Esophagus muscularis mucosa (tissue), 4 donors: ENCODE results near the gene CAPS. TPM values are rescaled to one million over a fixed set of nuclear protein-coding genes. Genes with fewer than 3 reads are reported as not detected.

ENCODE experiments used
- DNase-seq: peaks from one replicate; pipeline ENCODE4 v3.0.0-alpha.2; 2017; ENCODE audit errors: extremely low spot score
- H3K27ac ChIP-seq, 4 donors: fragments of 200-600 bp; sonication (generic); replicated peaks in 1 of 4; 1 replicate in 3 of 4; 2 replicates in 1 of 4; pipeline ENCODE4 v1.5.1; 2016 to 2019; ENCODE audit warnings: mild to moderate bottlenecking in 1 of 4
- H3K27me3 ChIP-seq, 4 donors: fragments of 200-600 bp; sonication (generic); one replicate each; pipeline versions ENCODE4 v1.5.1 to v1.6.0; 2016 to 2019
- H3K36me3 ChIP-seq, 4 donors: fragments of 200-600 bp; sonication (generic); one replicate each; pipeline ENCODE4 v1.5.1; 2016 to 2019
- H3K4me1 ChIP-seq, 4 donors: fragments of 200-600 bp; sonication (generic); one replicate each; pipeline ENCODE4 v1.5.1; 2016 to 2019
- H3K4me3 ChIP-seq, 4 donors: fragments of 200-600 bp; sonication (generic); 1 replicate in 2 of 4; 2 replicates in 2 of 4; pipeline ENCODE4 v1.5.1; 2016 to 2019; ENCODE audit warnings: mild to moderate bottlenecking in 4 of 4, moderate library complexity in 1 of 4
- H3K9me3 ChIP-seq, 4 donors: fragments of 200-600 bp; sonication (generic); 1 replicate in 3 of 4; 2 replicates in 1 of 4; pipeline ENCODE4 v1.5.1; 2016 to 2019
- CTCF ChIP-seq, 3 experiments: fragments of 200-600 bp in 2 of 3; fragments of 450-650 bp in 1 of 3; sonication (generic) in 2 of 3; IDR thresholded peaks; one replicate each; pipeline ENCODE4 v1.5.1; 2017 to 2019; ENCODE audit warnings: antibody characterized with exemption in 3 of 3, mild to moderate bottlenecking in 2 of 3, moderate library complexity in 1 of 3
- EP300 ChIP-seq: sonication (generic); formaldehyde crosslinking; IDR thresholded peaks from one replicate; pipeline ENCODE4 v1.6.1; 2017; ENCODE audit warnings: antibody characterized with exemption
- POLR2A ChIP-seq: fragments of 450-650 bp; IDR thresholded peaks from one replicate; pipeline ENCODE4 v1.6.1; 2017; ENCODE audit warnings: antibody characterized with exemption, moderate library complexity, mild to moderate bottlenecking, low read depth
- POLR2AphosphoS5 ChIP-seq, 2 donors: sonication (generic); formaldehyde crosslinking; IDR thresholded peaks; one replicate each; pipeline ENCODE4 v1.6.1; 2017; ENCODE audit warnings: antibody characterized with exemption in 2 of 2
- WGBS: methylation state at CpG from one replicate; pipeline ENCODE4 v1.1.5; 2018; 5-methylcytosine and 5-hydroxymethylcytosine counted together
- intact Hi-C: fragments of 100-400 bp; cut with DNase I; formaldehyde crosslinking; loops from one replicate; pipeline ENCODE4 v1.15.1; 2023
- total RNA-seq, 4 donors: library from RNA; depleted of rRNA; stranded (reverse); fragments of >200 nt; gene quantifications; one replicate each; pipeline versions ENCODE4 v1.1.0 to v1.2.1, GENCODE V29; 2016

The CAPS gene
- total RNA-seq, 4 donors from 2014 or later = 5.5 to 16.1 (median 15.2) TPM

DNA sequence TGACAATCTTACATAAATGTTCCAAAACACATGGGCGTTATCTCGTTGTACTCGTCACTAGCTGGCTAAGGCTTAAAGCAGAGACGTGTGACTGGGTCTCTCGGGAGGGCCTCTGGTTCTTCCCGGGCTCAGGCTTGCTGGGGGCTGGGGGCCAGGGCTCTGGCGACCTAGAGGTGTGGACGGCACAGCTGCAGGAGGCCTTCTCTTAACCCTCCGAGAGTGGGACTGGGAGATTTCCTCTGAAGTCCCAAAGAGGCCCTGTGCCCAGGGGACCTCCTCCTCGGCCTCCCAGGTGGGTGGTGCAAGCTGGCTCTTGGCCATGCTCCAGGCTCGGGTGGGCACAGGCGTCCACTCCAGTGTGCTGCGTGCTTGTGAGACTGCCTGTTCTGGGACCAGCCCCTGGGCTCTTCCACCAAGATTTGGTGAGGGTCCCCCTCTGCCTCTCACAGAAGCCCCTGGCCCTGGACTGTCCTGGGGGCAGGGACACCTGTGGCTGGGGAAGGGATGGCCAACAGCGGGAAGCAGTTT, 2.2 kb downstream of the CAPS start:
- TF ChIP-seq EP300 (no peak), POLR2A (no peak), POLR2AphosphoS5 (IDR thresholded peaks at IDR 0.05) (no peak), CTCF (IDR thresholded peaks at IDR 0.05) (no peak)
- Histone ChIP-seq H3K27ac (peak overlapping the region in 1 of 4 donors; percentile 27), H3K4me3 (no peak overlapping the region), H3K27me3 (no peaks in the 10 kb centered on the region), H3K9me3 (no peaks in the 10 kb centered on the region), H3K4me1 (peaks cover 29 to 30% (median 29%) of the 10 kb centered on the region in 4 donors), H3K36me3 (peaks cover 46 to 79% (median 70%) of the 10 kb centered on the region in 4 donors)
- DNase-seq = no peak
- intact Hi-C loops = no loop called here
- WGBS = 71% methylated on average over 10 of the region's 14 CpGs

DNA sequence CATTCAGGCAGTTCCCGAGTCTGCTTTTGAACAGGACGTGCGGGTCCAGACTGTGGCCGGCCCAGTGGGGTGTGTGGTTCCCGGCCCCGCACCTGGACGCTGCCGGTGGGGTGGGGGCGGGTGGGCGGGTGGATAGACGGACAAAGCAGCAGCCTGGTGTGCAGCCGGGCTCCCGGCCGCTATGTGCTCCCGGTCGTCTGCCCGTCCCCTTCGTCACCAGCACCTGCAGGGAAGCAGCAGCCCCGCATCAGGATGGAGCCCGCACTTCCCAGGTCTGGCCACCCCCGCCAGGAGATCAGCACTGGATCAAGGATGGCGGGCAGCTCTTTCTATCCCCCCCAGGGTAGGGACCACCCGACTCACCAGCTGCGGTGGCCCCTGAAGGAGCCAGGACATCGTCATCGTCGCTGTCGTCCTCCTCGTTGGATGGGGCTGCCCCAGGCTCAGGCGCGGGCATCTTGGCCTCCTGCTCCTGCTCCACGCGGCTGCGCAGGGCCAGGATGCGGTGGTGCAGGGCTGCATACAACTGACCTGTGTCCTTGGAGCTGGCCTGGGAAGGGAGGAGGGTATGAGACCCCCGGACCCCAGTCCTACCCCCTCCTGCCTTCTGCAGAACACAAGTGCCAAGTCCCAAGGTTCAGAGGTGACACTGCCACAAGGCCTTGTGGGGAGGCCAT, 3.5 kb downstream of the CAPS start:
- peaks cover 29 to 30% (median 29%) of the 10 kb centered on the region in 4 donors for H3K4me1 ChIP-seq
- peaks cover 59 to 90% (median 83%) of the 10 kb centered on the region in 4 donors for H3K36me3 ChIP-seq
- no peak for TF ChIP-seq CTCF (IDR thresholded peaks at IDR 0.05)
- WGBS = 91% methylated on average over 13 of the region's 36 CpGs
- no peaks in the 10 kb centered on the region for H3K9me3 ChIP-seq
- no peaks in the 10 kb centered on the region for H3K27me3 ChIP-seq
- intact Hi-C loops = no loop called here
- H3K4me3 ChIP-seq = no peak overlapping the region
- DNase-seq = no peak
- no peak overlapping the region for H3K27ac ChIP-seq

- intact Hi-C loops = no loop called here
- peaks cover 69 to 94% (median 93%) of the 10 kb centered on the region in 4 donors for H3K36me3 ChIP-seq
- H3K4me3 ChIP-seq = no peak overlapping the region
- 97% methylated on average over 6 of the region's 20 CpGs for WGBS
- H3K4me1 ChIP-seq = peaks cover 29 to 30% (median 29%) of the 10 kb centered on the region in 4 donors
- no peaks in the 10 kb centered on the region for H3K9me3 ChIP-seq
- TF ChIP-seq POLR2AphosphoS5 (IDR thresholded peaks at IDR 0.05) (no peak), EP300 (no peak)
- no peak overlapping the region for H3K27ac ChIP-seq
- no peaks in the 10 kb centered on the region for H3K27me3 ChIP-seq
- DNase-seq = no peak
These were observed 4.5 kb downstream of the CAPS start for GRCh38 chr19:5918463-5919079.

- Histone ChIP-seq H3K4me3 (no peak overlapping the region), H3K9me3 (peaks cover 0 to 3% (median 0%) of the 10 kb centered on the region in 4 donors), H3K27ac (no peak overlapping the region), H3K27me3 (no peaks in the 10 kb centered on the region), H3K4me1 (peaks cover 12 to 22% (median 19%) of the 10 kb centered on the region in 4 donors), H3K36me3 (peaks cover 85 to 99% (median 96%) of the 10 kb centered on the region in 4 donors)
- WGBS = 82% methylated on average over 21 of the region's 21 CpGs
- DNase-seq = no peak
- no peak for TF ChIP-seq CTCF (IDR thresholded peaks at IDR 0.05)
- no peak for TF ChIP-seq EP300
- TF ChIP-seq POLR2A = no peak
- no peak for TF ChIP-seq POLR2AphosphoS5 (IDR thresholded peaks at IDR 0.05)
- intact Hi-C loops = no loop called here
These were observed 7.6 kb downstream of the CAPS start for GRCh38 chr19:5921516-5922160.

DNA sequence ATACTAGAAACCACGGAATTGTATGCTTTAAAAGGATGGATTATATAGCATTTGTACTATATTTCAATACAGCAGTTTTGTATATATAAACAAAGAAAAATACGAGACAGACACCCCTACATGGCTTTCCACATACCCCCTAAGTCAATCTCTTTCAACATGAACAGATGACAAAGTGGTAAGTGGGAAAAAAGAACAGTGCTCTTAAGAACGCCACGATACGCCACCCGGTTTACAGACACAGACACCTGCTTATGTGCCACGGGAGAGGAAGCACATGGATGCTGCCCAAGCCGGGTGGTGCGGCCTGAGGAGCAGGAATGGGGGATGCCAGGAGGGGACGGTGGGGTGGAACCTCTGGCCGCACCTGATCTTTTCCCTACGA, 8.1 kb downstream of the CAPS start:
- H3K27me3 ChIP-seq = no peaks in the 10 kb centered on the region
- TF ChIP-seq POLR2A (no peak), POLR2AphosphoS5 (IDR thresholded peaks at IDR 0.05) (no peak), EP300 (no peak), CTCF (IDR thresholded peaks at IDR 0.05) (no peak)
- H3K4me1 ChIP-seq = peaks cover 17 to 27% (median 24%) of the 10 kb centered on the region in 4 donors
- no peak for DNase-seq
- no peak overlapping the region for H3K27ac ChIP-seq
- H3K4me3 ChIP-seq = no peak overlapping the region
- 87% methylated on average over 12 of the region's 12 CpGs for WGBS
- intact Hi-C loops = no loop called here
- H3K9me3 ChIP-seq = peaks cover 0 to 3% (median 0%) of the 10 kb centered on the region in 4 donors
- peaks cover 80 to 99% (median 93%) of the 10 kb centered on the region in 4 donors for H3K36me3 ChIP-seq
